Ascending aorta (tissue), 2 donors: Measurements from ENCODE around the gene PSAPL1. TPM values are rescaled to one million over a fixed set of nuclear protein-coding genes. Genes with fewer than 3 reads are reported as not detected.
A peak's percentile ranks its signal among the peaks of the same experiment; 100 is the strongest.

Source experiments
- DNase-seq, 2 donors: peaks; one replicate each; pipeline ENCODE4 v3.0.0-alpha.2; 2019; ENCODE audit warnings: low spot score in 2 of 2
- H3K27ac ChIP-seq, 2 donors: fragments of 200-600 bp; sonication (generic); one replicate each; pipeline ENCODE4 v1.5.1; 2016 to 2017; ENCODE audit warnings: mild to moderate bottlenecking in 1 of 2
- H3K27me3 ChIP-seq: fragments of 200-600 bp; sonication (generic); one replicate; pipeline ENCODE4 v1.5.1; 2017
- H3K36me3 ChIP-seq, 2 donors: fragments of 200-600 bp; sonication (generic); one replicate each; pipeline ENCODE4 v1.5.1; 2016
- H3K4me1 ChIP-seq, 2 donors: fragments of 200-600 bp; sonication (generic); one replicate each; pipeline ENCODE4 v1.5.1; 2016 to 2017; ENCODE audit warnings: mild to moderate bottlenecking in 1 of 2
- H3K4me3 ChIP-seq, 2 donors: fragments of 200-600 bp; sonication (generic); one replicate each; pipeline ENCODE4 v1.5.1; 2016 to 2017; ENCODE audit warnings: mild to moderate bottlenecking in 1 of 2
- H3K9me3 ChIP-seq, 2 donors: fragments of 200-600 bp; sonication (generic); one replicate each; pipeline ENCODE4 v1.5.1; 2016
- intact Hi-C: fragments of 100-400 bp; cut with DNase I; formaldehyde crosslinking; loops from one replicate; pipeline ENCODE4 v1.15.1; 2023
- total RNA-seq: library from RNA; depleted of rRNA; stranded (reverse); fragments of >200 nt; gene quantifications from one replicate; pipeline ENCODE4 v1.1.0, GENCODE V29; 2016
- TF ChIP-seq, protein P1 (sequence below), 3 experiments: fragments of 200-600 bp in 2 of 3; fragments of 450-650 bp in 1 of 3; sonication (generic) in 2 of 3; IDR thresholded peaks; one replicate each; pipeline ENCODE4 v1.5.1; 2016 to 2019; ENCODE audit warnings: antibody characterized with exemption in 3 of 3, mild to moderate bottlenecking in 1 of 3, moderate library complexity in 1 of 3

Gene PSAPL1
- total RNA-seq, 1 donor from 2014 or later: not detected

GRCh38 chr4:7421356-7422150 lies 13.2 kb downstream of the PSAPL1 start:
- peak in 1 of 2 donors; percentile 60 for DNase-seq
- intact Hi-C loops: no loop called here
- TF ChIP-seq, protein P1, sequence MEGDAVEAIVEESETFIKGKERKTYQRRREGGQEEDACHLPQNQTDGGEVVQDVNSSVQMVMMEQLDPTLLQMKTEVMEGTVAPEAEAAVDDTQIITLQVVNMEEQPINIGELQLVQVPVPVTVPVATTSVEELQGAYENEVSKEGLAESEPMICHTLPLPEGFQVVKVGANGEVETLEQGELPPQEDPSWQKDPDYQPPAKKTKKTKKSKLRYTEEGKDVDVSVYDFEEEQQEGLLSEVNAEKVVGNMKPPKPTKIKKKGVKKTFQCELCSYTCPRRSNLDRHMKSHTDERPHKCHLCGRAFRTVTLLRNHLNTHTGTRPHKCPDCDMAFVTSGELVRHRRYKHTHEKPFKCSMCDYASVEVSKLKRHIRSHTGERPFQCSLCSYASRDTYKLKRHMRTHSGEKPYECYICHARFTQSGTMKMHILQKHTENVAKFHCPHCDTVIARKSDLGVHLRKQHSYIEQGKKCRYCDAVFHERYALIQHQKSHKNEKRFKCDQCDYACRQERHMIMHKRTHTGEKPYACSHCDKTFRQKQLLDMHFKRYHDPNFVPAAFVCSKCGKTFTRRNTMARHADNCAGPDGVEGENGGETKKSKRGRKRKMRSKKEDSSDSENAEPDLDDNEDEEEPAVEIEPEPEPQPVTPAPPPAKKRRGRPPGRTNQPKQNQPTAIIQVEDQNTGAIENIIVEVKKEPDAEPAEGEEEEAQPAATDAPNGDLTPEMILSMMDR (IDR thresholded peaks at IDR 0.05): no peak
- Histone ChIP-seq H3K27me3 (no peaks in the 10 kb centered on the region), H3K27ac (no peak overlapping the region), H3K4me3 (no peak overlapping the region), H3K36me3 (no peaks in the 10 kb centered on the region), H3K9me3 (no peaks in the 10 kb centered on the region), H3K4me1 (no peaks in the 10 kb centered on the region)

DNA sequence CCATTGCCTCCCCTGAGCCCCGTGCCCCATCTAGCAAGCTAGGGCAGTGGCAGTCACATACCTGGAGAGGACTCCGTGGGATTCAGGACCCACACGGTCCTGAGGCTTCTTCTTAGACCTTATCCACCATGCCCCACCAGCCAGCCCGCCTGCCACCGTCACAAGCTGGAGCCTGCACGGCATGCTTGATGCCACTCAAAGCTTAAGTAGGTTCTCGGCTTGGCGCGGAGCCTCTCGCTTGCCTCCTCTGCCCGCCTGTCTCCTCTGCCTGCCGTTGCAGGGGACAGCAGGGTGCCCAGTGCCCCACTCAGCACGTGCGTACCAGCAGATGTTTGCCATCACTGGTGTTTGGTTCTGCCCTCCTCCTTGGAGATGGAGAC lies 14.1 kb downstream of the PSAPL1 start:
- TF ChIP-seq, protein P1 (IDR thresholded peaks at IDR 0.05): no peak

GRCh38 chr4:7419961-7420660 lies 14.6 kb downstream of the PSAPL1 start:
- DNase-seq: peak; percentile 1 to 28
- no peaks in the 10 kb centered on the region for H3K27me3 ChIP-seq

More for the DNA sequence above, 14.1 kb downstream of the PSAPL1 start:
- H3K9me3 ChIP-seq: no peaks in the 10 kb centered on the region
- H3K27me3 ChIP-seq: no peaks in the 10 kb centered on the region
- DNase-seq: peak; percentile 5 to 51
- H3K27ac ChIP-seq: no peak overlapping the region
- intact Hi-C loops: no loop called here
- no peak overlapping the region for H3K4me3 ChIP-seq
- no peaks in the 10 kb centered on the region for H3K4me1 ChIP-seq
- H3K36me3 ChIP-seq: no peaks in the 10 kb centered on the region

DNA sequence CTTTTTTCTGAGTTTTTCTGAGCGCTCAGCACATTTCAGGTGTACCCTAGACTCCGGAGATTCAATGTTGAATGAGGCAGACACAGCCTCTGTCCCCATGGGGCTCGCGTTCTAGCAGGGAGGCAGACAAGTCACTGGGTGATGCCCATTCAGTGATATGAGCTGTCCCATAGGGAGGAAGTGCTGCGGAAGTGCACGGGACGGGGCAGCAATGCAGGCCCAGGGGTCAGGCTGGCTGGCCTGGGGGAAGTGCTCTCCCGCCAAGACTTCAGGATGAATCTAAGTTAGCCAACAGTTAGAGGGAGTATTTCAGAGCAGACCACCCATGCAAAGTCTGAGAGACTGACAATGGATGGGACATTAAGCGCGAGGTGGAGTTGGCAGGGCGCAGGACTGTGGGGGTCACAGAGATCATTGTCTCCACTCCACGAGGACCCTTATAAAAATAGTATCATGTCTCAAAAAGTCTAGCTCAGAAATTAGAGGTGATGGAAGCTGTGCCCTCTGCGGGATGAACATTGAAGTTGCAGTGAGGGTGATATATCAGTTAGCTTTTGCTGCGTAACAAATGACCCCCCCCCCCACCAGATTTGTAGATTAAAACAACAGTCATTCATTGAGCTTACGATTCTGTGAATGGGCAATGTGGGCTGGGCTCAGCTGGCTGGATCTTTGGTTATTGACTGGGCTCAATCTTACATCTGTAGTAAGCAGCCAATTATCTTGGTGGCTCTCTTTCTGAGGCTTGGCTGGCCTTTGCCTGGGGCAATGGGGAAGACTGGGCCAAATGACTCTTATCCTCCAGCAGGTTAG lies 16.4 kb downstream of the PSAPL1 start:
- peak; percentile 5 to 44 for DNase-seq
- Histone ChIP-seq H3K36me3 (no peaks in the 10 kb centered on the region), H3K4me3 (no peak overlapping the region), H3K4me1 (no peaks in the 10 kb centered on the region), H3K9me3 (no peaks in the 10 kb centered on the region), H3K27me3 (no peaks in the 10 kb centered on the region), H3K27ac (no peak overlapping the region)
- intact Hi-C loops: no loop called here
- TF ChIP-seq, protein P1 (IDR thresholded peaks at IDR 0.05): no peak

More at GRCh38 chr4:7419961-7420660, 14.6 kb downstream of the PSAPL1 start:
- TF ChIP-seq, protein P1 (IDR thresholded peaks at IDR 0.05): no peak
- Histone ChIP-seq H3K4me1 (no peaks in the 10 kb centered on the region), H3K9me3 (no peaks in the 10 kb centered on the region), H3K4me3 (no peak overlapping the region), H3K27ac (no peak overlapping the region), H3K36me3 (no peaks in the 10 kb centered on the region)
- intact Hi-C loops: no loop called here

DNA sequence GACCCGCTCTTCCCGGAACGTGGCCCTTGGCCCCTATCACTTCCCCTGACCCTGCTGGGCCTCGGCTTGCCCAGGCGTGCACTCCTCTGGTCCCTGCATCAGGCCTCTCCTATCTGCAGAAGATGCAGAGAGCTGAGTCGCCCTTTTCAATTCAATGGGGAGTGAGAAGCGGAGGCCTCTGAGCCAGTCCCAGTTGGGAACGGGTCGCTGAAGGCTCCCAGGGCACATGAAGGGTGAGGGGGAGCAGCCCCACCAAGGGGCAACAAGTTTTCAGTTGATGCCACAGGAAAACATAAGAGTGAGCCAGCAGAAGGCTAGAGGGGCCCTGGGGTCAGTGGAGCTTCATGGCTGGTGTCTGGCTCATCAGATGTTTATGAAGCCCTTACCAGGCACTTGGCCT lies 17.1 kb downstream of the PSAPL1 start:
- no peak overlapping the region for H3K27ac ChIP-seq
- H3K4me3 ChIP-seq: no peak overlapping the region
- TF ChIP-seq, protein P1 (IDR thresholded peaks at IDR 0.05): no peak
- intact Hi-C loops: no loop called here
- no peaks in the 10 kb centered on the region for H3K4me1 ChIP-seq
- DNase-seq: peak; percentile 5 to 33
- H3K36me3 ChIP-seq: no peaks in the 10 kb centered on the region
- H3K9me3 ChIP-seq: no peaks in the 10 kb centered on the region
- no peaks in the 10 kb centered on the region for H3K27me3 ChIP-seq
